Esophagus muscularis mucosa (tissue), 3 donors: Measurements from ENCODE around the gene AP5S1.

Experiments used
- POLR2A ChIP-seq: fragments of 450-650 bp; IDR thresholded peaks from one replicate; pipeline ENCODE4 v1.6.1; 2017; ENCODE audit warnings: antibody characterized with exemption, moderate library complexity, mild to moderate bottlenecking, low read depth
- TF ChIP-seq, protein P1 (sequence below), 3 experiments: fragments of 200-600 bp in 2 of 3; fragments of 450-650 bp in 1 of 3; sonication (generic) in 2 of 3; IDR thresholded peaks; one replicate each; pipeline ENCODE4 v1.5.1; 2017 to 2019; ENCODE audit warnings: antibody characterized with exemption in 3 of 3, mild to moderate bottlenecking in 2 of 3, moderate library complexity in 1 of 3

DNA sequence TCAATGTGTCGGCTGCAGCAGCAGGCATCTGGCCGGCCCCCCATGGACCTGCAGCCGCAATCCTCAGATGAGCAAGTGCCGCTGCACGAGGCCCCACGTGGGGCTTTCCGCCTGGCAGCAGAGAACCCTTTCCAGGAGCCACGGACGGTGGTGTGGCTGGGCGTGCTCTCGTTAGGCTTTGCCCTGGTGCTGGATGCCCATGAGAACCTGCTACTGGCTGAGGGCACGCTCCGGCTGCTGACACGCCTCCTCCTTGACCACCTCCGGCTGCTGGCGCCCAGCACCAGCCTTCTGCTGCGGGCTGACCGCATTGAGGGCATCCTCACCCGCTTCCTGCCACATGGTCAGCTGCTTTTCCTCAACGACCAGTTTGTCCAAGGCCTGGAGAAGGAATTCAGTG is 3.5 kb downstream of the AP5S1 start:
- TF ChIP-seq POLR2A: no peak
- TF ChIP-seq, protein P1, sequence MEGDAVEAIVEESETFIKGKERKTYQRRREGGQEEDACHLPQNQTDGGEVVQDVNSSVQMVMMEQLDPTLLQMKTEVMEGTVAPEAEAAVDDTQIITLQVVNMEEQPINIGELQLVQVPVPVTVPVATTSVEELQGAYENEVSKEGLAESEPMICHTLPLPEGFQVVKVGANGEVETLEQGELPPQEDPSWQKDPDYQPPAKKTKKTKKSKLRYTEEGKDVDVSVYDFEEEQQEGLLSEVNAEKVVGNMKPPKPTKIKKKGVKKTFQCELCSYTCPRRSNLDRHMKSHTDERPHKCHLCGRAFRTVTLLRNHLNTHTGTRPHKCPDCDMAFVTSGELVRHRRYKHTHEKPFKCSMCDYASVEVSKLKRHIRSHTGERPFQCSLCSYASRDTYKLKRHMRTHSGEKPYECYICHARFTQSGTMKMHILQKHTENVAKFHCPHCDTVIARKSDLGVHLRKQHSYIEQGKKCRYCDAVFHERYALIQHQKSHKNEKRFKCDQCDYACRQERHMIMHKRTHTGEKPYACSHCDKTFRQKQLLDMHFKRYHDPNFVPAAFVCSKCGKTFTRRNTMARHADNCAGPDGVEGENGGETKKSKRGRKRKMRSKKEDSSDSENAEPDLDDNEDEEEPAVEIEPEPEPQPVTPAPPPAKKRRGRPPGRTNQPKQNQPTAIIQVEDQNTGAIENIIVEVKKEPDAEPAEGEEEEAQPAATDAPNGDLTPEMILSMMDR (IDR thresholded peaks at IDR 0.05): no peak
